Osteoblast (primary cell): ENCODE measurements around the gene TCP11X2. TPM values are rescaled to one million over a fixed set of nuclear protein-coding genes. Genes with fewer than 3 reads are reported as not detected.

Source experiments
- total RNA-seq: library from RNA; depleted of rRNA; stranded (reverse); fragments of >200 nt; gene quantifications from 2 replicates; pipeline ENCODE4 v1.2.3, GENCODE V29; 2012

Gene TCP11X2
- total RNA-seq, 1 donor, result not detected

Other genes with a start within 250 kb of the TCP11X2 start
- gene NXF2, start 224.6 kb downstream of the TCP11X2 start, total RNA-seq, result not detected in 2 replicates
- gene NXF2B, start 31.8 kb downstream of the TCP11X2 start, total RNA-seq, result not detected in 2 replicates
- gene TMSB15A, start 44.9 kb upstream of the TCP11X2 start, total RNA-seq, result 0.29 TPM in 1 of 2 replicates, not detected in the other
- gene ARMCX5, start 127.7 kb upstream of the TCP11X2 start, total RNA-seq, result 19.7 and 21.7 TPM in 2 replicates
- gene GPRASP1, start 179.7 kb upstream of the TCP11X2 start, total RNA-seq, result 2.9 and 3.5 TPM in 2 replicates
- gene GPRASP2, start 240.6 kb upstream of the TCP11X2 start, total RNA-seq, result 10.9 and 11.8 TPM in 2 replicates
- gene GPRASP3, start 248.9 kb upstream of the TCP11X2 start, total RNA-seq, result 3.2 and 3.3 TPM in 2 replicates